ENCODE measurements around the gene SRD5A3.
A peak's percentile ranks its signal among the peaks of the same experiment; 100 is the strongest.

The SRD5A3 gene

GRCh38 chr4:55395218-55395528, 49.1 kb downstream of the SRD5A3 start:
- H3K27ac ChIP-seq (ENCODE audit: low read length), result no peak overlapping the region
- no peaks in the 10 kb centered on the region for H3K9me3 ChIP-seq (ENCODE audit: control insufficient read depth, insufficient read depth, low read length)
- H3K36me3 ChIP-seq (ENCODE audit: control insufficient read depth, insufficient read depth, low read length), result no peaks in the 10 kb centered on the region; the same call in 1 of the 2 replicates
- H3K4me1 ChIP-seq (ENCODE audit: control insufficient read depth, insufficient read depth, low read length), result no peaks in the 10 kb centered on the region; the same call in 1 of the 2 replicates
- peak overlapping the region; percentile 89; the same call in 1 of the 2 replicates for H3K4me3 ChIP-seq (ENCODE audit: low read length)
- no CpG with 5 or more reads among the region's 4 CpGs for whole genome bisulfite sequencing (ENCODE audit: insufficient coverage, insufficient read length)
- H3K27me3 ChIP-seq (ENCODE audit: control insufficient read depth, insufficient read depth, low read length), result no peaks in the 10 kb centered on the region
- DNase-seq (ENCODE audit: low read depth, low spot score), result no peak

GRCh38 chr4:55395529-55396307, 49.7 kb downstream of the SRD5A3 start, which contains the start of gene TMEM165:
Gene TMEM165 (plus strand): TSS chr4:55395957. CDS start chr4:55396190, 233 bp downstream.
- Histone ChIP-seq H3K4me3 (ENCODE audit: low read length) (peak within 1 kb of the TSS; percentile 89), H3K27me3 (ENCODE audit: control insufficient read depth, insufficient read depth, low read length) (no peaks in the 10 kb centered on the region), H3K36me3 (ENCODE audit: control insufficient read depth, insufficient read depth, low read length) (no peaks in the 10 kb centered on the region; the same call in 1 of the 2 replicates), H3K4me1 (ENCODE audit: control insufficient read depth, insufficient read depth, low read length) (no peaks in the 10 kb centered on the region; the same call in 1 of the 2 replicates), H3K27ac (ENCODE audit: low read length) (no peak within 1 kb of the TSS), H3K9me3 (ENCODE audit: control insufficient read depth, insufficient read depth, low read length) (no peaks in the 10 kb centered on the region)
- DNase-seq (ENCODE audit: low read depth, low spot score), result peak; percentile 41
- no CpG with 5 or more reads among the region's 95 CpGs for WGBS (ENCODE audit: insufficient coverage, insufficient read length)

- DNase-seq (ENCODE audit: low read depth, low spot score), result no peak
- WGBS (ENCODE audit: insufficient coverage, insufficient read length), result no CpG with 5 or more reads among the region's 41 CpGs
- H3K4me1 ChIP-seq (ENCODE audit: control insufficient read depth, insufficient read depth, low read length), result no peaks in the 10 kb centered on the region; the same call in 1 of the 2 replicates
- no peaks in the 10 kb centered on the region for H3K27me3 ChIP-seq (ENCODE audit: control insufficient read depth, insufficient read depth, low read length)
- H3K4me3 ChIP-seq (ENCODE audit: low read length), result peak overlapping the region; percentile 89
- H3K36me3 ChIP-seq (ENCODE audit: control insufficient read depth, insufficient read depth, low read length), result no peaks in the 10 kb centered on the region; the same call in 1 of the 2 replicates
- no peaks in the 10 kb centered on the region for H3K9me3 ChIP-seq (ENCODE audit: control insufficient read depth, insufficient read depth, low read length)
- no peak overlapping the region for H3K27ac ChIP-seq (ENCODE audit: low read length)
Measured at GRCh38 chr4:55396308-55397125, 50.5 kb downstream of the SRD5A3 start.

DNA sequence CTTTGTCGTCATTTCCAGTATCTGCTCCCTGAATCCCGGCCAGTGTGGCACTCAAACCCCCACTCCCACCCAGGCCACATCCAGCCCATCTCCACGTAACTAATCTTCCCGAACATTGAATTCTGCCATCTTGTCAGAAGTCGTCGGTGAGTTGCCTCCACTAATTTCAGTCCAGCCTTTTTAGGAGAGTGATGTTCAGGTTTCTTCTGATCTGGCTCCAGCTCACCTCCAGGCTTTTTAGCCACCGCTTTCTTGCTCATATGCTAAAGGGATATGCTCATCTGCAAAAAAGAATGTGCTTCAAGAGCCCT, 51.0 kb downstream of the SRD5A3 start:
- no peaks in the 10 kb centered on the region for H3K9me3 ChIP-seq (ENCODE audit: control insufficient read depth, insufficient read depth, low read length)
- no peaks in the 10 kb centered on the region for H3K27me3 ChIP-seq (ENCODE audit: control insufficient read depth, insufficient read depth, low read length)
- DNase-seq (ENCODE audit: low read depth, low spot score), result no peak
- H3K4me1 ChIP-seq (ENCODE audit: control insufficient read depth, insufficient read depth, low read length), result no peaks in the 10 kb centered on the region; the same call in 1 of the 2 replicates
- WGBS (ENCODE audit: insufficient coverage, insufficient read length), result no CpG with 5 or more reads among the region's 7 CpGs
- no peak overlapping the region for H3K27ac ChIP-seq (ENCODE audit: low read length)
- H3K4me3 ChIP-seq (ENCODE audit: low read length), result peak overlapping the region; percentile 89; the same call in 1 of the 2 replicates
- no peaks in the 10 kb centered on the region; the same call in 1 of the 2 replicates for H3K36me3 ChIP-seq (ENCODE audit: control insufficient read depth, insufficient read depth, low read length)

- Histone ChIP-seq H3K27me3 (ENCODE audit: control insufficient read depth, insufficient read depth, low read length) (no peaks in the 10 kb centered on the region), H3K36me3 (ENCODE audit: control insufficient read depth, insufficient read depth, low read length) (no peaks in the 10 kb centered on the region; the same call in 1 of the 2 replicates), H3K4me3 (ENCODE audit: low read length) (peak overlapping the region; percentile 89; the same call in 1 of the 2 replicates), H3K9me3 (ENCODE audit: control insufficient read depth, insufficient read depth, low read length) (no peaks in the 10 kb centered on the region), H3K4me1 (ENCODE audit: control insufficient read depth, insufficient read depth, low read length) (no peaks in the 10 kb centered on the region; the same call in 1 of the 2 replicates), H3K27ac (ENCODE audit: low read length) (no peak overlapping the region)
- no peak for DNase-seq (ENCODE audit: low read depth, low spot score)
- no CpG with 5 or more reads among the region's 15 CpGs for WGBS (ENCODE audit: insufficient coverage, insufficient read length)
Measured at GRCh38 chr4:55397520-55398321, 51.7 kb downstream of the SRD5A3 start.

DNA sequence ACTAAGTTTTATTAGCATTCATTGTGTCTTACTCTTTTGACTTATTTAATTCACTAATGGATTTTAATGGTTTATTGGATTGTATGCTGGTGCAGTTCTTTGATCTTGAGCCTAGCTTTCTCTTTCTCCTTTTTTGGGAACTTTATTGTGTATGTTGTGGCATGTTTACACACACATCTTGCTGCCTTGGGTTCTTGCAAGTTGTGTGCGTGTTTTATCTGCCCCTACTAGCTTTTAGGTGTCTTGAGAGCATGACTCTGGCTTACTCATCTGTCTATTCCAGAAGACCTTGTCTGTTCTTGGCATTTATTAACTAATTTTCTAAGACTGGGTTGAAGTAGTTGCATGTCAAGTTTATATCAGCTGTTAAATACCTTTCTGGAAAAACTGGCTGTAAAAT, 52.4 kb downstream of the SRD5A3 start:
- H3K27me3 ChIP-seq (ENCODE audit: control insufficient read depth, insufficient read depth, low read length), result no peaks in the 10 kb centered on the region
- no peaks in the 10 kb centered on the region for H3K9me3 ChIP-seq (ENCODE audit: control insufficient read depth, insufficient read depth, low read length)
- no peak overlapping the region; the same call in 1 of the 2 replicates for H3K4me3 ChIP-seq (ENCODE audit: low read length)
- H3K4me1 ChIP-seq (ENCODE audit: control insufficient read depth, insufficient read depth, low read length), result no peaks in the 10 kb centered on the region
- no CpG with 5 or more reads among the region's 1 CpG for WGBS (ENCODE audit: insufficient coverage, insufficient read length)
- no peak overlapping the region for H3K27ac ChIP-seq (ENCODE audit: low read length)
- no peaks in the 10 kb centered on the region; the same call in 1 of the 2 replicates for H3K36me3 ChIP-seq (ENCODE audit: control insufficient read depth, insufficient read depth, low read length)
- no peak for DNase-seq (ENCODE audit: low read depth, low spot score)

- no peak overlapping the region for H3K4me3 ChIP-seq (ENCODE audit: low read length)
- no peaks in the 10 kb centered on the region for H3K27me3 ChIP-seq (ENCODE audit: control insufficient read depth, insufficient read depth, low read length)
- H3K36me3 ChIP-seq (ENCODE audit: control insufficient read depth, insufficient read depth, low read length), result peaks cover 2% of the 10 kb centered on the region; the same call in 1 of the 2 replicates
- no CpG with 5 or more reads among the region's 3 CpGs for WGBS (ENCODE audit: insufficient coverage, insufficient read length)
- no peaks in the 10 kb centered on the region for H3K4me1 ChIP-seq (ENCODE audit: control insufficient read depth, insufficient read depth, low read length)
- no peak overlapping the region for H3K27ac ChIP-seq (ENCODE audit: low read length)
- no peaks in the 10 kb centered on the region for H3K9me3 ChIP-seq (ENCODE audit: control insufficient read depth, insufficient read depth, low read length)
- no peak for DNase-seq (ENCODE audit: low read depth, low spot score)
Measured at GRCh38 chr4:55398966-55399365, 52.9 kb downstream of the SRD5A3 start.

DNA sequence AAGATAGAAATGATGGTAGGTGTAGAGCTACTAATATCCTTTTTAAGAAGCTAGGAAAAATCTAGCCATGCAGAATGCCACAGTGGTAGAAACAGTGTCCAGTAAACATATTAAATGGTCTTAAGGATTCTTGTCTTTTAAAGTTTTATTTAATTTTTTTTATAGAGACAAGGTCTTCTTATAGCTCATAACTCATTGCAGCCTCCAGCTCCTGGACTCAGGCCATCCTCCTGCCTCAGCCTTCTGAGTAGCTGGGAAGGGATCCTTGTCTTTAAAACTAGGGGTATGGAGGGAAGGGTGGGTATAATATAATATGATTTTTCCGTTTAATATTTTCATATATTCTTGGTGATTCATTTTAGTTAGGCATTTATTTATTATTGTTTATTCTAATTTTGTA, 53.5 kb downstream of the SRD5A3 start:
- Histone ChIP-seq H3K36me3 (ENCODE audit: control insufficient read depth, insufficient read depth, low read length) (peaks cover 2% of the 10 kb centered on the region; the same call in 1 of the 2 replicates), H3K27me3 (ENCODE audit: control insufficient read depth, insufficient read depth, low read length) (no peaks in the 10 kb centered on the region), H3K27ac (ENCODE audit: low read length) (no peak overlapping the region), H3K9me3 (ENCODE audit: control insufficient read depth, insufficient read depth, low read length) (no peaks in the 10 kb centered on the region), H3K4me1 (ENCODE audit: control insufficient read depth, insufficient read depth, low read length) (no peaks in the 10 kb centered on the region), H3K4me3 (ENCODE audit: low read length) (no peak overlapping the region)
- DNase-seq (ENCODE audit: low read depth, low spot score), result no peak
- no CpG with 5 or more reads among the region's 1 CpG for WGBS (ENCODE audit: insufficient coverage, insufficient read length)

DNA sequence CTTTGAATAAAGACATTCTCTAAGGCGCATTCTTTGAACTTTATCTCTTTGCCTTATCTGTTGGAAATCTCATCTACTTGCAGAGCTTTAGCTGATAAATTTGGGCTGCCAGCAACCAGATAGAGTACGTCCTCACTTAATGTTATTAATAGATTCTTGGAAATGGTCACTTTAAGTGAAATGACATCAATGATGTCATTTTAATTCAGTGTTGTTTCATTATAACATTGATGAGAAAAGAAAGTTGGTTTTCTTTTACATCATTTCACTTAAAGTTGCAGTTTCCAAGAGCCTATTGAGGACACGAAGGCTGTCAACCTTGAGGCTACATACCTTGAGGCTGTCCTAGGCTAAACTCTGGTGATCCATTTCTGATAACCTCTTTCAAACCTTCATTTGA, 59.0 kb downstream of the SRD5A3 start:
- no peak overlapping the region for H3K4me3 ChIP-seq (ENCODE audit: low read length)
- no peak overlapping the region for H3K27ac ChIP-seq (ENCODE audit: low read length)
- H3K9me3 ChIP-seq (ENCODE audit: control insufficient read depth, insufficient read depth, low read length), result no peaks in the 10 kb centered on the region
- no peak for DNase-seq (ENCODE audit: low read depth, low spot score)
- H3K36me3 ChIP-seq (ENCODE audit: control insufficient read depth, insufficient read depth, low read length), result peaks cover 2% of the 10 kb centered on the region; the same call in 1 of the 2 replicates
- no CpG with 5 or more reads among the region's 3 CpGs for WGBS (ENCODE audit: insufficient coverage, insufficient read length)
- H3K4me1 ChIP-seq (ENCODE audit: control insufficient read depth, insufficient read depth, low read length), result no peaks in the 10 kb centered on the region
- H3K27me3 ChIP-seq (ENCODE audit: control insufficient read depth, insufficient read depth, low read length), result no peaks in the 10 kb centered on the region

GRCh38 chr4:55406545-55406944, 60.5 kb downstream of the SRD5A3 start:
- Histone ChIP-seq H3K27me3 (ENCODE audit: control insufficient read depth, insufficient read depth, low read length) (no peaks in the 10 kb centered on the region), H3K27ac (ENCODE audit: low read length) (no peak overlapping the region), H3K4me1 (ENCODE audit: control insufficient read depth, insufficient read depth, low read length) (no peaks in the 10 kb centered on the region), H3K9me3 (ENCODE audit: control insufficient read depth, insufficient read depth, low read length) (no peaks in the 10 kb centered on the region), H3K36me3 (ENCODE audit: control insufficient read depth, insufficient read depth, low read length) (peaks cover 2% of the 10 kb centered on the region; the same call in 1 of the 2 replicates), H3K4me3 (ENCODE audit: low read length) (no peak overlapping the region)
- no peak for DNase-seq (ENCODE audit: low read depth, low spot score)
- WGBS (ENCODE audit: insufficient coverage, insufficient read length), result no CpG with 5 or more reads among the region's 2 CpGs

All from iPS DF 6.9 (cell line).